Central memory CD4-positive, alpha-beta T cell (primary cell): ENCODE measurements around the gene KRTAP10-3.

Experiments
- DNase-seq: peaks from one replicate; pipeline ENCODE4 v3.0.0; 2022

The KRTAP10-3 gene

GRCh38 chr21:44527156-44527982 is 31.2 kb downstream of the KRTAP10-3 start:
- no peak for DNase-seq

- DNase-seq, result no peak
Observed at GRCh38 chr21:44526096-44526997, 32.2 kb downstream of the KRTAP10-3 start.

- DNase-seq, result no peak
Observed at GRCh38 chr21:44525391-44526095, 33.1 kb downstream of the KRTAP10-3 start.

- no peak for DNase-seq
Observed at GRCh38 chr21:44524414-44525371, 33.9 kb downstream of the KRTAP10-3 start.

- DNase-seq, result no peak
Observed at GRCh38 chr21:44523567-44524413, 34.8 kb downstream of the KRTAP10-3 start.

GRCh38 chr21:44522753-44523204 is 35.8 kb downstream of the KRTAP10-3 start:
- DNase-seq, result no peak

- DNase-seq, result no peak
Observed at GRCh38 chr21:44521928-44522752, 36.5 kb downstream of the KRTAP10-3 start.

GRCh38 chr21:44521301-44521927 is 37.2 kb downstream of the KRTAP10-3 start:
- no peak for DNase-seq

GRCh38 chr21:44520326-44521300 is 38.0 kb downstream of the KRTAP10-3 start:
- no peak for DNase-seq

- DNase-seq, result no peak
Observed at GRCh38 chr21:44519346-44520325, 39.0 kb downstream of the KRTAP10-3 start.

- no peak for DNase-seq
Observed at GRCh38 chr21:44518686-44519085, 39.9 kb downstream of the KRTAP10-3 start.

GRCh38 chr21:44517175-44517899 is 41.3 kb downstream of the KRTAP10-3 start:
- DNase-seq, result no peak

- DNase-seq, result no peak
Observed at GRCh38 chr21:44516828-44517174, 41.8 kb downstream of the KRTAP10-3 start.

- no peak for DNase-seq
Observed at GRCh38 chr21:44516342-44516741, 42.3 kb downstream of the KRTAP10-3 start.

GRCh38 chr21:44515359-44516165 is 43.0 kb downstream of the KRTAP10-3 start:
- DNase-seq, result no peak
